Measurements from ENCODE around the gene BCL2. TPM values are rescaled to one million over a fixed set of nuclear protein-coding genes. Genes with fewer than 3 reads are reported as not detected.

Gene BCL2
- total RNA-seq, 1 donor from 2014 or later: 17.3 TPM

- no peak for ATAC-seq
- DNase-seq: no peak
- Histone ChIP-seq H3K27me3 (no peaks in the 10 kb centered on the region), H3K27ac (no peak overlapping the region), H3K4me1 (peaks cover 32% of the 10 kb centered on the region), H3K9me3 (no peaks in the 10 kb centered on the region), H3K36me3 (no peaks in the 10 kb centered on the region), H3K4me3 (no peak overlapping the region)
- TF ChIP-seq CTCF (IDR thresholded peaks at IDR 0.05): no peak
- intact Hi-C loops (cut with DNase I): no loop called here
Observed at GRCh38 chr18:63140038-63140450, 179.5 kb downstream of the BCL2 start.

- peaks cover 32% of the 10 kb centered on the region for H3K4me1 ChIP-seq
- H3K9me3 ChIP-seq: no peaks in the 10 kb centered on the region
- H3K36me3 ChIP-seq: no peaks in the 10 kb centered on the region
- intact Hi-C loops (cut with DNase I): loop anchor here (10.0 kb wide), 1 partner anchor 296 kb away; no protein-coding TSS in a partner anchor
- H3K4me3 ChIP-seq: peak overlapping the region; percentile 19
- no peak for DNase-seq
- H3K27me3 ChIP-seq: no peaks in the 10 kb centered on the region
- TF ChIP-seq CTCF (IDR thresholded peaks at IDR 0.05): no peak
- no peak overlapping the region for H3K27ac ChIP-seq
- ATAC-seq: peak; percentile 8
Observed at GRCh38 chr18:63138436-63139340, 180.9 kb downstream of the BCL2 start.

- no peak overlapping the region for H3K27ac ChIP-seq
Observed at GRCh38 chr18:63137999-63138435, 181.6 kb downstream of the BCL2 start.

GRCh38 chr18:63135101-63135500 is 184.5 kb downstream of the BCL2 start:
- Histone ChIP-seq H3K27me3 (no peaks in the 10 kb centered on the region), H3K9me3 (no peaks in the 10 kb centered on the region), H3K27ac (no peak overlapping the region), H3K4me3 (no peak overlapping the region), H3K36me3 (no peaks in the 10 kb centered on the region), H3K4me1 (peaks cover 25% of the 10 kb centered on the region)
- ATAC-seq: no peak
- intact Hi-C loops (cut with DNase I): loop anchor here (10.0 kb wide), 1 partner anchor 300 kb away; no protein-coding TSS in a partner anchor
- no peak for DNase-seq
- TF ChIP-seq CTCF (IDR thresholded peaks at IDR 0.05): no peak

More at GRCh38 chr18:63137999-63138435, 181.6 kb downstream of the BCL2 start:
- Histone ChIP-seq H3K4me1 (peaks cover 28% of the 10 kb centered on the region), H3K9me3 (no peaks in the 10 kb centered on the region), H3K4me3 (peak overlapping the region; percentile 19), H3K27me3 (no peaks in the 10 kb centered on the region), H3K36me3 (no peaks in the 10 kb centered on the region)
- ATAC-seq: peak; percentile 64
- no peak for TF ChIP-seq CTCF (IDR thresholded peaks at IDR 0.05)
- no peak for DNase-seq
- intact Hi-C loops (cut with DNase I): loop anchor here (10.0 kb wide), 1 partner anchor 297 kb away; no protein-coding TSS in a partner anchor

- intact Hi-C loops (cut with DNase I): loop anchor here (5.0 to 10.0 kb wide), 2 partner anchors 184 to 302 kb away; partner anchors contain the start of gene BCL2
- Histone ChIP-seq H3K27ac (no peak overlapping the region), H3K4me3 (no peak overlapping the region), H3K4me1 (peaks cover 11% of the 10 kb centered on the region), H3K27me3 (no peaks in the 10 kb centered on the region), H3K36me3 (no peaks in the 10 kb centered on the region), H3K9me3 (no peaks in the 10 kb centered on the region)
- ATAC-seq (peak; percentile 8), DNase-seq (no peak)
- no peak for TF ChIP-seq CTCF (IDR thresholded peaks at IDR 0.05)
Observed at GRCh38 chr18:63132819-63133200, 186.8 kb downstream of the BCL2 start.
